HepG2 (cell line): ENCODE data around the gene PRR35. TPM values are rescaled to one million over a fixed set of nuclear protein-coding genes. Genes with fewer than 3 reads are reported as not detected.

Experiments used
- ATF2 ChIP-seq: sonication (generic); formaldehyde crosslinking; IDR thresholded peaks from 2 replicates; pipeline ENCODE4 v1.4.0; 2020; ENCODE audit warnings: missing genetic modification reagents
- BHLHE40 ChIP-seq: IDR thresholded peaks from 2 replicates; pipeline ENCODE4 v1.6.1; 2011; ENCODE audit warnings: low read length, improper control_type of control experiment
- ESRRA ChIP-seq: sonication (generic); formaldehyde crosslinking; IDR thresholded peaks from 2 replicates; pipeline ENCODE4 v1.5.1; 2020; ENCODE audit warnings: mild to moderate bottlenecking, low read depth, missing genetic modification reagents
- ETV6 ChIP-seq: sonication (generic); formaldehyde crosslinking; conservative IDR thresholded peaks from 2 replicates; pipeline ENCODE4 v1.4.0; 2020; ENCODE audit warnings: missing genetic modification reagents
- GMEB2 ChIP-seq: IDR thresholded peaks from 2 replicates; pipeline ENCODE4 v1.6.1; 2016; ENCODE audit warnings: missing biosample characterization, missing genetic modification reagents, low read depth
- HDAC6 ChIP-seq: fragments of 200-600 bp; sonication (generic); IDR thresholded peaks from 2 replicates; pipeline ENCODE4 v1.7.0; 2017; ENCODE audit warnings: mild to moderate bottlenecking, antibody characterized with exemption, low read length, low read depth
- HNRNPL ChIP-seq: fragments of 200-400 bp; formaldehyde crosslinking; IDR thresholded peaks from 2 replicates; pipeline ENCODE4 v1.6.1; 2017; ENCODE audit warnings: mild to moderate bottlenecking, low read depth, low read length
- HOXD1 ChIP-seq: sonication (generic); formaldehyde crosslinking; IDR thresholded peaks from 2 replicates; pipeline ENCODE4 v1.5.0; 2020; ENCODE audit warnings: missing genetic modification reagents
- KDM3A ChIP-seq: IDR thresholded peaks from 2 replicates; pipeline ENCODE4 v1.6.1; 2018; ENCODE audit warnings: low read depth, missing compliant biosample characterization
- MAFK ChIP-seq, 2 experiments: IDR thresholded peaks in 1 of 2; conservative IDR thresholded peaks in 1 of 2; 2 replicates each; pipeline ENCODE4 v1.6.1; 2011; ENCODE audit warnings: improper control_type of control experiment in 2 of 2, low read length in 2 of 2
- PHF21A ChIP-seq: sonication (generic); formaldehyde crosslinking; IDR thresholded peaks from 2 replicates; pipeline ENCODE4 v1.5.0; 2020; ENCODE audit warnings: mild to moderate bottlenecking, missing genetic modification reagents
- PHF8 ChIP-seq: sonication (generic); formaldehyde crosslinking; IDR thresholded peaks from 2 replicates; pipeline ENCODE4 v1.5.0; 2020; ENCODE audit warnings: missing genetic modification reagents
- POLR2G ChIP-seq: fragments of 200-400 bp; formaldehyde crosslinking; IDR thresholded peaks from 2 replicates; pipeline ENCODE4 v1.6.1; 2018; ENCODE audit warnings: mild to moderate bottlenecking, low read depth, low read length, moderate library complexity
- SALL2 ChIP-seq: sonication (generic); formaldehyde crosslinking; IDR thresholded peaks from 2 replicates; pipeline ENCODE4 v1.8.1; 2023; ENCODE audit warnings: mild to moderate bottlenecking, missing genetic modification reagents, inconsistent platforms
- SOX6 ChIP-seq, 2 experiments: fragments of 450-650 bp in 1 of 2; sonication (generic) in 1 of 2; formaldehyde crosslinking in 1 of 2; IDR thresholded peaks; 2 replicates each; pipeline versions ENCODE4 v1.4.0 to v1.6.1; 2017 to 2020; ENCODE audit warnings: antibody characterized with exemption in 1 of 2, mild to moderate bottlenecking in 1 of 2, missing genetic modification reagents in 1 of 2
- THAP9 ChIP-seq: sonication (generic); formaldehyde crosslinking; IDR thresholded peaks from 2 replicates; pipeline ENCODE4; 2020; ENCODE audit warnings: missing genetic modification reagents, mild to moderate bottlenecking, borderline replicate concordance
- ZBTB42 ChIP-seq: sonication (generic); formaldehyde crosslinking; IDR thresholded peaks from 2 replicates; pipeline ENCODE4 v1.5.0; 2020; ENCODE audit warnings: mild to moderate bottlenecking, missing genetic modification reagents
- ZKSCAN8 ChIP-seq: IDR thresholded peaks from 2 replicates; pipeline ENCODE4 v1.6.1; 2016; ENCODE audit warnings: borderline replicate concordance, missing genetic modification reagents, missing compliant biosample characterization
- ZNF138 ChIP-seq: sonication (generic); formaldehyde crosslinking; IDR thresholded peaks from 2 replicates; pipeline ENCODE4 v1.5.0; 2020; ENCODE audit warnings: mild to moderate bottlenecking, low read depth, missing genetic modification reagents
- ZNF263 ChIP-seq: sonication (generic); formaldehyde crosslinking; IDR thresholded peaks from 2 replicates; pipeline ENCODE4 v1.4.0; 2020; ENCODE audit warnings: missing genetic modification reagents
- ZNF331 ChIP-seq: sonication (generic); formaldehyde crosslinking; IDR thresholded peaks from 2 replicates; pipeline ENCODE4 v1.4.0; 2020; ENCODE audit warnings: missing genetic modification reagents
- ZNF589 ChIP-seq: sonication (generic); formaldehyde crosslinking; conservative IDR thresholded peaks from 2 replicates; pipeline ENCODE4 v1.8.0; 2022; ENCODE audit warnings: mild to moderate bottlenecking, moderate library complexity, missing genetic modification reagents
- ZNF629 ChIP-seq: sonication (generic); formaldehyde crosslinking; conservative IDR thresholded peaks from 2 replicates; pipeline ENCODE4 v1.5.0; 2020; ENCODE audit warnings: missing genetic modification reagents
- ZNF720 ChIP-seq: sonication (generic); formaldehyde crosslinking; IDR thresholded peaks from 2 replicates; pipeline ENCODE4 v1.4.0; 2020; ENCODE audit warnings: missing genetic modification reagents
- polyA plus RNA-seq, 8 experiments: library from polyadenylated mRNA; depleted of rRNA in 3 of 8; stranded (reverse) in 7 of 8; unstranded in 1 of 8; fragments of >200 nt; fragmentation: Illumina TruSeq in 4 of 8; extraction: Trizol in 4 of 8; gene quantifications; 2 replicates each; pipeline versions ENCODE4 v1.2.1 to v1.2.3, GENCODE V29; 2011 to 2016; ENCODE audit warnings: low read depth in 4 of 8, missing spikeins in 1 of 8, mixed read lengths in 1 of 8; ENCODE audit not compliant: insufficient read depth in 1 of 8
- total RNA-seq, 5 experiments: library from RNA; depleted of rRNA; stranded (reverse); fragments of >200 nt; fragmentation: Illumina TruSeq; extraction: Trizol; gene quantifications; 2 replicates each; pipeline ENCODE4 v1.2.3, GENCODE V29; 2016; ENCODE audit warnings: low read depth in 1 of 5

Gene PRR35
- total and polyA plus RNA-seq, 2 of the 13 experiments (the other 11 are each of a cell fraction or from before 2014, with no cell fraction given), result 0.07 to 0.16 TPM

- TF ChIP-seq ZKSCAN8 (CRISPR knock-in tag) (no peak), ATF2 (CRISPR knock-in tag) (peak; percentile 48; the same call in 1 of the 2 replicates), THAP9 (CRISPR knock-in tag) (no peak), ZNF720 (CRISPR knock-in tag) (no peak), POLR2G (no peak), MAFK (conservative IDR thresholded peaks at IDR 0.05 in 1 of 2, IDR thresholded peaks at IDR 0.05 in 1 of 2; ENCODE audit: low read length in 2 of 2) (no peak), GMEB2 (no peak), ZNF589 (CRISPR knock-in tag) (no peak), ETV6 (CRISPR knock-in tag) (no peak), ESRRA (CRISPR knock-in tag) (no peak), HOXD1 (CRISPR knock-in tag) (0 out of 2 replicates have a peak, but pooled peaks have one; percentile 55), HDAC6 (no peak), ZNF263 (CRISPR knock-in tag) (no peak; the same call in 1 of the 2 replicates), ZNF138 (CRISPR knock-in tag) (no peak), KDM3A (CRISPR knock-in tag) (0 out of 2 replicates have a peak, but pooled peaks have one; percentile 51), ZBTB42 (no peak), ZNF331 (peak; percentile 53; the same call in 1 of the 2 replicates), SALL2 (CRISPR knock-in tag) (no peak), BHLHE40 (peak; percentile 67), PHF21A (CRISPR knock-in tag) (no peak), HNRNPL (peak; percentile 84), PHF8 (peak; percentile 34), ZNF629 (no peak), SOX6 (IDR thresholded peaks at IDR 0.05) (no peak), SOX6 (CRISPR knock-in tag; IDR thresholded peaks at IDR 0.05) (no peak)
These were observed 18.7 kb downstream of the PRR35 start (continued) for GRCh38 chr16:578870-579405.
